Measurements from ENCODE around the gene SCGB2B2. TPM values are rescaled to one million over a fixed set of nuclear protein-coding genes. Genes with fewer than 3 reads are reported as not detected.
A peak's percentile ranks its signal among the peaks of the same experiment; 100 is the strongest.

SCGB2B2 gene
- total RNA-seq, 2 donors from 2014 or later: 0.37 TPM; not detected in 1

- Histone ChIP-seq H3K27me3 (no peaks in the 10 kb centered on the region), H3K4me3 (no peak overlapping the region), H3K36me3 (no peaks in the 10 kb centered on the region), H3K4me1 (peaks cover 0 to 8% of the 10 kb centered on the region in 2 donors), H3K27ac (no peak overlapping the region), H3K9me3 (no peaks in the 10 kb centered on the region)
- no peak for DNase-seq (ENCODE audit: low spot score)
- TF ChIP-seq, protein P1, sequence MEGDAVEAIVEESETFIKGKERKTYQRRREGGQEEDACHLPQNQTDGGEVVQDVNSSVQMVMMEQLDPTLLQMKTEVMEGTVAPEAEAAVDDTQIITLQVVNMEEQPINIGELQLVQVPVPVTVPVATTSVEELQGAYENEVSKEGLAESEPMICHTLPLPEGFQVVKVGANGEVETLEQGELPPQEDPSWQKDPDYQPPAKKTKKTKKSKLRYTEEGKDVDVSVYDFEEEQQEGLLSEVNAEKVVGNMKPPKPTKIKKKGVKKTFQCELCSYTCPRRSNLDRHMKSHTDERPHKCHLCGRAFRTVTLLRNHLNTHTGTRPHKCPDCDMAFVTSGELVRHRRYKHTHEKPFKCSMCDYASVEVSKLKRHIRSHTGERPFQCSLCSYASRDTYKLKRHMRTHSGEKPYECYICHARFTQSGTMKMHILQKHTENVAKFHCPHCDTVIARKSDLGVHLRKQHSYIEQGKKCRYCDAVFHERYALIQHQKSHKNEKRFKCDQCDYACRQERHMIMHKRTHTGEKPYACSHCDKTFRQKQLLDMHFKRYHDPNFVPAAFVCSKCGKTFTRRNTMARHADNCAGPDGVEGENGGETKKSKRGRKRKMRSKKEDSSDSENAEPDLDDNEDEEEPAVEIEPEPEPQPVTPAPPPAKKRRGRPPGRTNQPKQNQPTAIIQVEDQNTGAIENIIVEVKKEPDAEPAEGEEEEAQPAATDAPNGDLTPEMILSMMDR (IDR thresholded peaks at IDR 0.05): no peak
These were observed 12.1 kb downstream of the SCGB2B2 start for GRCh38 chr19:34664870-34665269.

- Histone ChIP-seq H3K4me1 (peaks cover 0 to 8% of the 10 kb centered on the region in 2 donors), H3K9me3 (no peaks in the 10 kb centered on the region), H3K27ac (no peak overlapping the region), H3K36me3 (no peaks in the 10 kb centered on the region), H3K27me3 (no peaks in the 10 kb centered on the region), H3K4me3 (no peak overlapping the region)
- TF ChIP-seq, protein P1 (IDR thresholded peaks at IDR 0.05): no peak
- DNase-seq (ENCODE audit: low spot score): no peak
These were observed 12.8 kb downstream of the SCGB2B2 start for GRCh38 chr19:34664168-34664567.

GRCh38 chr19:34662919-34663318, 14.0 kb downstream of the SCGB2B2 start:
- no peak for DNase-seq (ENCODE audit: low spot score)
- Histone ChIP-seq H3K4me1 (peaks cover 0 to 8% of the 10 kb centered on the region in 2 donors), H3K9me3 (no peaks in the 10 kb centered on the region), H3K27ac (no peak overlapping the region), H3K4me3 (no peak overlapping the region), H3K36me3 (no peaks in the 10 kb centered on the region), H3K27me3 (no peaks in the 10 kb centered on the region)
- TF ChIP-seq, protein P1 (IDR thresholded peaks at IDR 0.05): peak in 1 of 2 donors; percentile 52

- H3K27ac ChIP-seq: no peak overlapping the region
These were observed 15.6 kb downstream of the SCGB2B2 start for GRCh38 chr19:34661357-34661756.

DNA sequence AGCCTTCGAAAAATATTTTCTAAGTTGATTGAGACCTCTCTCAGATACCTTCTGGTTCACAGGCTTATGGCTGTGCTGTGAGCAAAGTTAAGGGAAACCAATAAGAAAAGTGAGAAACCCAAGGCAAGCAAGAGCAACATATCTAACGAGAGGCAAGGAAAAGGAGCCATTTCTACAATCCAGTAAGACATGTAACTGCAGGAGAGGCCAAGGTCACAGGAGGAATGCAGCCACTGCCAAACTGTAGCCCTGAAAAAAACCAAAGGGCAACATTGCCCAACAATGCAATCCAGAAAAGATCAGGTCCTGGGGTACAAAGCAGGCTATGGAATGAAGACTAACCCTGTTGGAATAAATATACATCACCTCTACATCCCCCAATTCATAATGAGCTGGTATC, 21.3 kb downstream of the SCGB2B2 start:
- TF ChIP-seq, protein P1 (IDR thresholded peaks at IDR 0.05): no peak
- Histone ChIP-seq H3K36me3 (no peaks in the 10 kb centered on the region), H3K4me3 (no peak overlapping the region), H3K4me1 (no peaks in the 10 kb centered on the region), H3K27ac (no peak overlapping the region), H3K27me3 (no peaks in the 10 kb centered on the region), H3K9me3 (peaks cover 0 to 9% of the 10 kb centered on the region in 2 donors)
- DNase-seq (ENCODE audit: low spot score): no peak

More at GRCh38 chr19:34661357-34661756, 15.6 kb downstream of the SCGB2B2 start:
- no peaks in the 10 kb centered on the region for H3K36me3 ChIP-seq
- no peak for DNase-seq (ENCODE audit: low spot score)
- H3K27me3 ChIP-seq: no peaks in the 10 kb centered on the region
- H3K4me3 ChIP-seq: no peak overlapping the region
- H3K4me1 ChIP-seq: no peaks in the 10 kb centered on the region
- no peaks in the 10 kb centered on the region for H3K9me3 ChIP-seq
- TF ChIP-seq, protein P1 (IDR thresholded peaks at IDR 0.05): no peak

- Histone ChIP-seq H3K27ac (no peak overlapping the region), H3K36me3 (no peaks in the 10 kb centered on the region), H3K4me3 (no peak overlapping the region), H3K4me1 (no peaks in the 10 kb centered on the region), H3K27me3 (no peaks in the 10 kb centered on the region), H3K9me3 (peaks cover 0 to 9% of the 10 kb centered on the region in 2 donors)
- TF ChIP-seq, protein P1 (IDR thresholded peaks at IDR 0.05): no peak
- no peak for DNase-seq (ENCODE audit: low spot score)
These were observed 22.2 kb downstream of the SCGB2B2 start for GRCh38 chr19:34654796-34655195.
